IMR-90 (cell line): ENCODE results near the gene PALLD. TPM values are rescaled to one million over a fixed set of nuclear protein-coding genes. Genes with fewer than 3 reads are reported as not detected.

Experiments
- ATAC-seq: fragments of 200-7000 bp; cut with Tn5 transposase; 2 replicates; pipeline ENCODE4 v1.9.1; 2020; ENCODE audit warnings: low read depth, mild to moderate bottlenecking, moderate library complexity
- BruUV-seq: library from RNA; stranded (reverse); fragments of 400-500 nt; replicated peaks from 2 replicates; lab custom pipeline; 2021; lab: Mats Ljungman, UMichigan
- CTCF ChIA-PET: fragments of 300-600 bp; formaldehyde crosslinking; extraction: SDS; loops from one replicate; lab custom pipeline; 2021; ENCODE audit warnings: antibody characterized with exemption; lab: Yijun Ruan, JAX
- POLR2A ChIA-PET: fragments of 300-600 bp; sonication (Branson Sonifier 250); formaldehyde crosslinking; loops from one replicate; lab custom pipeline; 2022; ENCODE audit warnings: antibody characterized with exemption; ENCODE audit not compliant: unreplicated experiment; lab: Charles Lee
- DNase-seq: peaks from one replicate; pipeline ENCODE4 v3.0.0; 2013
- H2AFZ ChIP-seq: replicated peaks from 2 replicates; pipeline ENCODE3; 2013; ENCODE audit warnings: low read length, mild to moderate bottlenecking; ENCODE audit not compliant: poor library complexity
- H2AK5ac ChIP-seq: 2 replicates; pipeline ENCODE4 v1.6.1; 2013; ENCODE audit warnings: low read depth, low read length, inconsistent platforms
- H2AK9ac ChIP-seq: replicated peaks from 2 replicates; pipeline ENCODE3; 2013; ENCODE audit warnings: mild to moderate bottlenecking, low read depth, low read length, moderate library complexity; ENCODE audit not compliant: poor library complexity
- H2BK120ac ChIP-seq: 2 replicates; pipeline ENCODE4 v1.6.1; 2013; ENCODE audit warnings: low read depth, low read length, inconsistent platforms
- H2BK15ac ChIP-seq: 3 replicates; pipeline ENCODE4 v1.6.1; 2013; ENCODE audit warnings: low read depth, low read length, inconsistent platforms
- H2BK20ac ChIP-seq: 2 replicates; pipeline ENCODE4 v1.6.1; 2013; ENCODE audit warnings: low read depth, mild to moderate bottlenecking, inconsistent platforms, low read length, moderate library complexity
- H2BK5ac ChIP-seq: 2 replicates; pipeline ENCODE4 v1.6.1; 2013; ENCODE audit warnings: mild to moderate bottlenecking, low read depth, low read length, inconsistent platforms; ENCODE audit not compliant: poor library complexity, severe bottlenecking
- H3K14ac ChIP-seq: replicated peaks from 2 replicates; pipeline ENCODE4 v1.6.1; 2013; ENCODE audit warnings: low read depth, low read length, inconsistent platforms
- H3K18ac ChIP-seq: 2 replicates; pipeline ENCODE4 v1.6.1; 2013; ENCODE audit warnings: low read depth, low read length, control low read depth
- H3K23ac ChIP-seq: 2 replicates; pipeline ENCODE4 v1.6.1; 2013; ENCODE audit warnings: low read depth, low read length, inconsistent platforms
- H3K27ac ChIP-seq: 2 replicates; pipeline ENCODE4 v1.5.1; 2013; ENCODE audit warnings: mild to moderate bottlenecking, control low read depth, low read length; ENCODE audit not compliant: insufficient read depth
- H3K27me3 ChIP-seq: 2 replicates; pipeline ENCODE4 v1.6.1; 2013; ENCODE audit warnings: low read length; ENCODE audit not compliant: control insufficient read depth, insufficient read depth
- H3K36me3 ChIP-seq: 2 replicates; pipeline ENCODE4 v1.6.1; 2013; ENCODE audit warnings: low read length, mixed read lengths; ENCODE audit not compliant: control insufficient read depth, insufficient read depth
- H3K4ac ChIP-seq: 2 replicates; pipeline ENCODE4 v1.6.1; 2013; ENCODE audit warnings: low read depth, low read length, inconsistent platforms
- H3K4me1 ChIP-seq: 2 replicates; pipeline ENCODE4 v1.6.1; 2013; ENCODE audit warnings: low read length, mixed read lengths; ENCODE audit not compliant: control insufficient read depth, insufficient read depth
- H3K4me2 ChIP-seq: 2 replicates; pipeline ENCODE4 v1.6.1; 2013; ENCODE audit warnings: low read depth, mild to moderate bottlenecking, control low read depth, low read length, moderate library complexity
- H3K4me3 ChIP-seq: 2 replicates; pipeline ENCODE4 v1.5.1; 2013; ENCODE audit warnings: low read depth, mild to moderate bottlenecking, control low read depth, low read length, moderate library complexity; ENCODE audit not compliant: insufficient read depth
- H3K56ac ChIP-seq: 2 replicates; pipeline ENCODE4 v1.6.1; 2013; ENCODE audit warnings: low read length, inconsistent platforms; ENCODE audit not compliant: insufficient read depth; ENCODE audit errors: extremely low read depth
- H3K79me1 ChIP-seq, 2 experiments: 2 replicates each; pipeline ENCODE4 v1.6.1; 2013; ENCODE audit warnings: low read length in 2 of 2, inconsistent platforms in 1 of 2, low read depth in 1 of 2
- H3K9ac ChIP-seq: 2 replicates; pipeline ENCODE4 v1.6.1; 2013; ENCODE audit warnings: low read depth, low read length, control low read depth
- H3K9me1 ChIP-seq: 2 replicates; pipeline ENCODE4 v1.6.1; 2013; ENCODE audit warnings: low read length, inconsistent platforms; ENCODE audit not compliant: insufficient read depth
- H3K9me3 ChIP-seq: 2 replicates; pipeline ENCODE4 v1.6.1; 2013; ENCODE audit warnings: low read length; ENCODE audit not compliant: control insufficient read depth, insufficient read depth
- H4K20me1 ChIP-seq: 2 replicates; pipeline ENCODE4 v1.6.1; 2013; ENCODE audit warnings: low read length, inconsistent platforms; ENCODE audit not compliant: insufficient read depth
- H4K5ac ChIP-seq: 2 replicates; pipeline ENCODE4 v1.6.1; 2013; ENCODE audit warnings: mild to moderate bottlenecking, low read depth, low read length, control low read depth
- H4K8ac ChIP-seq, 2 experiments: 2 replicates each; pipeline ENCODE4 v1.6.1; 2013; ENCODE audit warnings: low read depth in 2 of 2, low read length in 2 of 2, control low read depth in 1 of 2, inconsistent platforms in 1 of 2
- H4K91ac ChIP-seq: 2 replicates; pipeline ENCODE4 v1.6.1; 2013; ENCODE audit warnings: low read depth, low read length, inconsistent platforms; ENCODE audit not compliant: insufficient read depth
- CEBPB ChIP-seq: IDR thresholded peaks from 2 replicates; pipeline ENCODE4 v1.6.1; 2012; ENCODE audit warnings: low read depth, low read length, improper control_type of control experiment
- MAZ ChIP-seq: IDR thresholded peaks from 2 replicates; pipeline ENCODE4 v1.6.1; 2012; ENCODE audit warnings: low read depth, mild to moderate bottlenecking, low read length, improper control_type of control experiment, moderate library complexity, borderline replicate concordance
- NFE2L2 ChIP-seq: fragments of 150-350 bp; IDR thresholded peaks from 2 replicates; pipeline ENCODE4 v1.6.1; 2016; ENCODE audit warnings: low read depth, mild to moderate bottlenecking, low read length
- WGBS, 2 experiments: methylation state at CpG; one replicate each; pipeline versions ENCODE4 v1.1.5 to v1.1.7; 2013; ENCODE audit warnings: missing lambda C conversion rate in 2 of 2; ENCODE audit not compliant: insufficient read length in 1 of 2; ENCODE audit errors: extremely low coverage in 2 of 2; 5-methylcytosine and 5-hydroxymethylcytosine counted together
- dilution Hi-C: fragments of 300-500 bp; cut with HindIII; formaldehyde crosslinking; loops from one replicate; pipeline ENCODE4 v1.14.3; 2018; ENCODE audit warnings: low sequenced_read_pairs; ENCODE audit not compliant: unreplicated experiment
- in situ Hi-C: fragments of 300-500 bp; cut with MboI; formaldehyde crosslinking; loops from 3 replicates; pipeline ENCODE4 v1.14.3; 2019; ENCODE audit warnings: low sequenced_read_pairs, inconsistent platforms, mixed read lengths
- intact Hi-C: fragments of 100-400 bp; cut with micrococcal nuclease; formaldehyde crosslinking; loops from 2 replicates; pipeline ENCODE4 v1.10.0; 2022
- polyA plus RNA-seq, 3 experiments: library from polyadenylated mRNA; depleted of rRNA; stranded (reverse); fragments of >200 nt; gene quantifications; 2 replicates each; pipeline ENCODE4 v1.2.3, GENCODE V29; 2012; ENCODE audit warnings: low replicate concordance in 1 of 3
- total RNA-seq: library from RNA; depleted of rRNA; stranded (reverse); fragments of >200 nt; gene quantifications from 2 replicates; pipeline ENCODE4 v1.2.3, GENCODE V29; 2012

The PALLD gene
- total and polyA plus RNA-seq, 2 of the 4 experiments (the other 2 are of a cell fraction): 91.0 to 91.9 TPM

GRCh38 chr4:168853770-168854169 is 356.9 kb downstream of the PALLD start:
- CTCF ChIA-PET: no interaction called here
- intact Hi-C loops: no loop called here

More at GRCh38 chr4:168853770-168854169, 356.9 kb downstream of the PALLD start:
- Histone ChIP-seq H2BK15ac (peak overlapping the region; percentile 20; the same call in 1 of the 3 replicates), H4K91ac (no peak overlapping the region), H3K23ac (peak overlapping the region; percentile 62), H2AK5ac (peak overlapping the region; percentile 66; the same call in 1 of the 2 replicates), H3K14ac (peak overlapping the region; percentile 65), H2AFZ (no peak overlapping the region), H3K4me2 (no peak overlapping the region), H3K27ac (peak overlapping the region; percentile 15; the same call in 1 of the 2 replicates), H4K20me1 (peaks cover 54% of the 10 kb centered on the region), H3K56ac (peak overlapping the region; percentile 3; the same call in 1 of the 2 replicates), H3K9ac (no peak overlapping the region), H2BK120ac (peak overlapping the region; percentile 78; the same call in 1 of the 2 replicates), H3K9me3 (peaks cover 5% of the 10 kb centered on the region; the same call in 1 of the 2 replicates), H2BK5ac (peak overlapping the region; percentile 22), H3K4ac (peak overlapping the region; percentile 72), H2BK20ac (no peak overlapping the region), H3K4me3 (no peak overlapping the region), H3K27me3 (no peaks in the 10 kb centered on the region), H3K4me1 (peaks cover 25% of the 10 kb centered on the region), H4K5ac (no peak overlapping the region), H2AK9ac (no peak overlapping the region), H3K36me3 (peaks cover 26% of the 10 kb centered on the region), H3K9me1 (peaks cover 26% of the 10 kb centered on the region), H3K79me1 (peaks cover 35 to 75% of the 10 kb centered on the region in 2 experiments), H4K8ac (peak overlapping the region in 1 of 2 experiments; percentile 15; a peak in 2 of 4 replicates), H3K18ac (no peak overlapping the region)
- in situ Hi-C loops: no loop called here
- DNase-seq (no peak), ATAC-seq (no peak)
- no CpG with 5 or more reads among the region's 4 CpGs for WGBS, 2 experiments
- BruUV-seq: no TSS peak
- TF ChIP-seq CEBPB (no peak), MAZ (no peak), NFE2L2 (no peak)
- dilution Hi-C loops: no loop called here
- POLR2A ChIA-PET: interaction anchor here (0.5 kb wide), 1 partner anchor 227 kb away, joined by 3 read pairs; no protein-coding TSS in a partner anchor
